OCI-LY3 (cell line): ENCODE data around the gene MLEC.
"Not testable (repeated sequence)": the region's sequence is repeated elsewhere in the genome, so short reads cannot be mapped to it uniquely, and the experiment has no call there.

Source experiments
- EZH2phosphoT487 ChIP-seq: fragments of 200-600 bp; shearing (Covaris generic); IDR thresholded peaks from 2 replicates; pipeline ENCODE4 v1.6.1; 2018; ENCODE audit warnings: antibody characterized with exemption, mixed run types, low read depth
- TF ChIP-seq, protein P1 (sequence below): fragments of 200-600, 300-600 bp; sonication (generic); IDR thresholded peaks from 2 replicates; pipeline ENCODE4 v1.5.1; 2014; ENCODE audit warnings: antibody characterized with exemption, low read length, low read depth

DNA sequence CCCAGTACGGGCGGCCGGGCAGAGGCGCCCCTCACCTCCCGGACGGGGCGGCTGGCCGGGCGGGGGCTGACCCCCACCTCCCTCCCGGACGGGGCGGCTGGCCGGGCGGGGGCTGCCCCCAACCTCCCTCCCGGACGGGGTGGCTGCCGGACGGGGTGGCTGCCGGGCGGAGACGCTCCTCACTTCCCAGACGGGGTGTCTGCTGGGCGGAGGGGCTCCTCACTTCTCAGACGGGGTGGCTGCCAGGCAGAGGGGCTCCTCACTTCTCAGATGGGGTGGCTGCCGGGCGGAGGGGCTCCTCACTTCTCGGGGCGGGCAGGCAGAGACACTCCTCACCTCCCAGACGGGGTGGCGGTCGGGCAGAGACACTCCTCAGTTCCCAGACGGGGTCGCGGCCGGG lies 45.2 kb downstream of the MLEC start:
- TF ChIP-seq, protein P1, sequence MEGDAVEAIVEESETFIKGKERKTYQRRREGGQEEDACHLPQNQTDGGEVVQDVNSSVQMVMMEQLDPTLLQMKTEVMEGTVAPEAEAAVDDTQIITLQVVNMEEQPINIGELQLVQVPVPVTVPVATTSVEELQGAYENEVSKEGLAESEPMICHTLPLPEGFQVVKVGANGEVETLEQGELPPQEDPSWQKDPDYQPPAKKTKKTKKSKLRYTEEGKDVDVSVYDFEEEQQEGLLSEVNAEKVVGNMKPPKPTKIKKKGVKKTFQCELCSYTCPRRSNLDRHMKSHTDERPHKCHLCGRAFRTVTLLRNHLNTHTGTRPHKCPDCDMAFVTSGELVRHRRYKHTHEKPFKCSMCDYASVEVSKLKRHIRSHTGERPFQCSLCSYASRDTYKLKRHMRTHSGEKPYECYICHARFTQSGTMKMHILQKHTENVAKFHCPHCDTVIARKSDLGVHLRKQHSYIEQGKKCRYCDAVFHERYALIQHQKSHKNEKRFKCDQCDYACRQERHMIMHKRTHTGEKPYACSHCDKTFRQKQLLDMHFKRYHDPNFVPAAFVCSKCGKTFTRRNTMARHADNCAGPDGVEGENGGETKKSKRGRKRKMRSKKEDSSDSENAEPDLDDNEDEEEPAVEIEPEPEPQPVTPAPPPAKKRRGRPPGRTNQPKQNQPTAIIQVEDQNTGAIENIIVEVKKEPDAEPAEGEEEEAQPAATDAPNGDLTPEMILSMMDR: not testable (repeated sequence)
- TF ChIP-seq EZH2phosphoT487: not testable (repeated sequence)
